HepG2 (cell line): ENCODE results near the gene PDE8B. TPM values are rescaled to one million over a fixed set of nuclear protein-coding genes. Genes with fewer than 3 reads are reported as not detected.

Source experiments
- ATAC-seq: fragments of 200-7000 bp; cut with Tn5 transposase; 3 replicates; pipeline ENCODE4 v1.9.1; 2020; ENCODE audit warnings: mild to moderate bottlenecking, moderate library complexity
- BruUV-seq: library from RNA; stranded (reverse); fragments of 400-500 nt; replicated peaks from 2 replicates; lab custom pipeline; 2021; lab: Mats Ljungman, UMichigan
- CTCF ChIA-PET: fragments of 300-600 bp; formaldehyde crosslinking; extraction: SDS; loops from one replicate; lab custom pipeline; 2021; ENCODE audit warnings: low total read pairs, inconsistent platforms, low intra/inter-chr PET ratio; lab: Yijun Ruan, JAX
- POLR2A ChIA-PET: fragments of 350-600 bp; sonication (Branson Sonifier 250); formaldehyde crosslinking; loops from one replicate; lab custom pipeline; 2020; ENCODE audit warnings: antibody characterized with exemption, inconsistent platforms; lab: Yijun Ruan, JAX
- DNase-seq: peaks from one replicate; pipeline ENCODE4 v3.0.0-alpha.2; 2015; ENCODE audit warnings: low spot score
- FAIRE-seq: peaks from 3 replicates; lab custom pipeline; 2011; peaks lifted over from hg19 to GRCh38; lab: Jason Lieb, UNC
- H2AFZ ChIP-seq: one replicate; pipeline ENCODE4 v1.6.1; 2011; ENCODE audit warnings: low read length, inconsistent platforms
- H3K27ac ChIP-seq: fragments of 300-600 bp; 3 replicates; pipeline ENCODE4 v1.8.0; 2011; ENCODE audit warnings: mixed run types, mild to moderate bottlenecking, mixed read lengths, low read length, inconsistent platforms; ENCODE audit not compliant: insufficient read depth; ENCODE audit errors: extremely low read length
- H3K27me3 ChIP-seq, 2 experiments: fragments of 200-600 bp in 1 of 2; 2 replicates in 1 of 2; 3 replicates in 1 of 2; pipeline versions ENCODE4 v1.6.0 to v1.8.0; 2011; ENCODE audit warnings: low read length in 2 of 2, mild to moderate bottlenecking in 2 of 2, moderate library complexity in 2 of 2, inconsistent platforms in 1 of 2; ENCODE audit not compliant: insufficient read depth in 2 of 2, control insufficient read depth in 1 of 2
- H3K36me3 ChIP-seq, 2 experiments: fragments of 200-600 bp in 1 of 2; replicated peaks in 1 of 2; 2 replicates in 1 of 2; 3 replicates in 1 of 2; pipeline versions ENCODE4 v1.5.1 to v1.8.0; 2011; ENCODE audit warnings: low read length in 2 of 2, inconsistent platforms in 1 of 2; ENCODE audit not compliant: insufficient read depth in 2 of 2, control insufficient read depth in 1 of 2
- H3K4me1 ChIP-seq: 2 replicates; pipeline ENCODE4 v1.5.1; 2012; ENCODE audit warnings: low read length, inconsistent platforms; ENCODE audit not compliant: insufficient read depth
- H3K4me2 ChIP-seq: 2 replicates; pipeline ENCODE4 v1.6.0; 2011; ENCODE audit warnings: low read depth, low read length, inconsistent platforms
- H3K4me3 ChIP-seq, 3 experiments: fragments of 200-600 bp in 1 of 3; sonication (generic), shearing (Covaris generic) in 1 of 3; replicated peaks in 1 of 3; 2 replicates each; pipeline ENCODE4 v1.5.1; 2011 to 2016; ENCODE audit warnings: low read length in 3 of 3, inconsistent platforms in 2 of 3, low read depth in 2 of 3, mild to moderate bottlenecking in 2 of 3, control low read depth in 1 of 3, mixed read lengths in 1 of 3; ENCODE audit not compliant: insufficient read depth in 1 of 3
- H3K79me2 ChIP-seq: one replicate; pipeline ENCODE4 v1.6.1; 2011; ENCODE audit warnings: low read length, inconsistent platforms; ENCODE audit not compliant: insufficient read depth
- H3K9ac ChIP-seq: 2 replicates; pipeline ENCODE4 v1.6.0; 2011; ENCODE audit warnings: mild to moderate bottlenecking, low read depth, low read length, inconsistent platforms; ENCODE audit not compliant: insufficient read depth
- H3K9me3 ChIP-seq: 2 replicates; pipeline ENCODE4 v1.5.1; 2012; ENCODE audit warnings: mild to moderate bottlenecking, low read length
- H4K20me1 ChIP-seq: 2 replicates; pipeline ENCODE4 v1.6.0; 2011; ENCODE audit warnings: inconsistent platforms, mild to moderate bottlenecking, low read length, moderate library complexity; ENCODE audit not compliant: insufficient read depth
- ZNF335 ChIP-seq: sonication (generic); formaldehyde crosslinking; IDR thresholded peaks from 2 replicates; pipeline ENCODE4 v1.4.0; 2020; ENCODE audit warnings: missing genetic modification reagents
- ZNF552 ChIP-seq: sonication (generic); formaldehyde crosslinking; IDR thresholded peaks from 2 replicates; pipeline ENCODE4 v1.9.0; 2022; ENCODE audit warnings: missing genetic modification reagents, mild to moderate bottlenecking, borderline replicate concordance
- ZNF678 ChIP-seq: sonication (generic); formaldehyde crosslinking; IDR thresholded peaks from 2 replicates; pipeline ENCODE4 v1.4.0; 2020; ENCODE audit warnings: mild to moderate bottlenecking, missing genetic modification reagents
- ZNF790 ChIP-seq: sonication (generic); formaldehyde crosslinking; IDR thresholded peaks from 2 replicates; pipeline ENCODE4 v1.8.0; 2022; ENCODE audit warnings: missing genetic modification reagents, mild to moderate bottlenecking, borderline replicate concordance
- WGBS: methylation state at CpG from one replicate; pipeline ENCODE4 v1.1.6; 2017; ENCODE audit warnings: low lambda C conversion rate; 5-methylcytosine and 5-hydroxymethylcytosine counted together
- in situ Hi-C: cut with HindIII; loops from 2 replicates; pipeline ENCODE4 v1.10.0; 2017; ENCODE audit warnings: low pct_unique_long_range_greater_than_20kb; ENCODE audit not compliant: extremely low pct_ligation_motif_present
- intact Hi-C: fragments of 100-400 bp; cut with micrococcal nuclease; formaldehyde crosslinking; loops from one replicate; pipeline ENCODE4 v1.10.0; 2022; ENCODE audit not compliant: unreplicated experiment
- polyA plus RNA-seq, 8 experiments: library from polyadenylated mRNA; depleted of rRNA in 3 of 8; stranded (reverse) in 7 of 8; unstranded in 1 of 8; fragments of >200 nt; fragmentation: Illumina TruSeq in 4 of 8; extraction: Trizol in 4 of 8; gene quantifications; 2 replicates each; pipeline versions ENCODE4 v1.2.1 to v1.2.3, GENCODE V29; 2011 to 2016; ENCODE audit warnings: low read depth in 4 of 8, missing spikeins in 1 of 8, mixed read lengths in 1 of 8; ENCODE audit not compliant: insufficient read depth in 1 of 8
- total RNA-seq, 5 experiments: library from RNA; depleted of rRNA; stranded (reverse); fragments of >200 nt; fragmentation: Illumina TruSeq; extraction: Trizol; gene quantifications; 2 replicates each; pipeline ENCODE4 v1.2.3, GENCODE V29; 2016; ENCODE audit warnings: low read depth in 1 of 5
- TF ChIP-seq, protein P1 (sequence below): sonication (generic); formaldehyde crosslinking; IDR thresholded peaks from 2 replicates; pipeline ENCODE4 v1.8.1; 2023; ENCODE audit warnings: mild to moderate bottlenecking, missing genetic modification reagents
- TF ChIP-seq, protein P2 (sequence below): sonication (generic); formaldehyde crosslinking; IDR thresholded peaks from 2 replicates; pipeline ENCODE4 v1.5.1; 2020; ENCODE audit warnings: mild to moderate bottlenecking, missing genetic modification reagents, moderate library complexity
- TF ChIP-seq, protein P3 (sequence below): sonication (generic); formaldehyde crosslinking; IDR thresholded peaks from 2 replicates; pipeline ENCODE4 v1.8.1; 2022; ENCODE audit warnings: low read depth, mild to moderate bottlenecking, missing genetic modification reagents

The PDE8B gene
- total and polyA plus RNA-seq, 2 of the 13 experiments (the other 11 are each of a cell fraction or from before 2014, with no cell fraction given): 0.07 TPM; not detected in 1

DNA sequence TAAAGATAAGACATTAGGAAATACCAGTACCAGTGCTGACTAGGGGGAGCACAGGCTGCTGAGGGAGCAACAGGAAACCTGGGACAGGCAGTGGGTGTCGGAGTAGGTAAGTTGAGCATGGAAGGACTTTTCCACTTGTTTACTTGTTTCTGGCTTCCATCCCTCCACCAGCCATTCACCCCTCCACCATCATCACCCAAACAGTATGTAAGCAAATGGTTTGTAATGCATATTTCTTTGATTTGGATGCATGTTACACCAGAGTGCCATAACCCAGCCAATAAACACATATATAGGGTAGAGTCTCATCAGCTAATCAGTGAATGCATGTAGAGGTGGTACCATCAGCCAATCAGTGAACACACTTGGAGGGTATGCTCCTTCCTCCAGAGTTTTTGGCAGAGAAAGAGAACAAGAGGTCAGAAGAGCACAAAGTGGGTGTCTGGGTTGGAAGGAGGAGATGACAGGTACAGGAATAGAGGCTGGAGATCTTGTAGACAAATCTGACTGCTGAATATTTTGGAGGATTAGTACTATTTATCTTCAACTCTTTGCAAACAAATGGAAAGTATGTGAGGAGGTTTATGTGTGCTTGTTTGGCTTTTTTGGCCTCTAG is 37.7 kb upstream of the PDE8B start:
- Histone ChIP-seq H3K9me3 (no peaks in the 10 kb centered on the region), H2AFZ (no peak overlapping the region), H4K20me1 (no peaks in the 10 kb centered on the region), H3K27ac (no peak overlapping the region), H3K4me3 (no peak overlapping the region), H3K4me1 (no peaks in the 10 kb centered on the region), H3K36me3 (no peaks in the 10 kb centered on the region), H3K9ac (no peak overlapping the region), H3K4me2 (no peak overlapping the region), H3K79me2 (no peaks in the 10 kb centered on the region), H3K27me3 (peaks cover 0 to 9% of the 10 kb centered on the region in 2 experiments; a peak in 2 of 5 replicates)
- POLR2A ChIA-PET: no interaction called here
- 14% methylated on average over 1 of the region's 1 CpG for WGBS
- FAIRE-seq (no peak), DNase-seq (no peak), ATAC-seq (no peak)
- no TSS peak for BruUV-seq
- intact Hi-C loops (no loop called here), in situ Hi-C loops (no loop called here)
- CTCF ChIA-PET: no interaction called here
- TF ChIP-seq ZNF790 (CRISPR knock-in tag): no peak

DNA sequence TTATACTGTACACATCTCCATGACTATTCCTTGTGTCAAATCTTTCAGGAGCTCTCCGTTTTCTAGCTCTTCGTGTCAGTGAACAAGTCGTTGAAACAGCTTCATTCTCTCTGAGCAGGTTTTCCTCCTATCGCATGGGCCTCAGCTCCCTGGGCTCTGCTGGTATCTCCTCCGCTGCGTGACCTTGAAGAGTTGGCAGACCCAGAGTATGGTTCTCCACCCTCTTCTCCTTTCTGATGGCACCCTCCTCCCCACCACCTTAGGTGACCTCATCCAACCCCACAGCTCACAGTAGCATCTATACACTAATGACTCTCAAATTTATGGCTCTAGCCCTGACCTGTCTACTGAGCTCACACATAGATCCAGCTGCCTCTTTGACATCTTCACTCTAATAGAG is 36.0 kb upstream of the PDE8B start:
- intact Hi-C loops (no loop called here), in situ Hi-C loops (no loop called here)
- Histone ChIP-seq H3K9me3 (no peaks in the 10 kb centered on the region), H3K36me3 (no peaks in the 10 kb centered on the region), H3K4me1 (no peaks in the 10 kb centered on the region), H3K27ac (no peak overlapping the region), H3K4me2 (no peak overlapping the region), H4K20me1 (no peaks in the 10 kb centered on the region), H3K27me3 (peaks cover 0 to 22% of the 10 kb centered on the region in 2 experiments; a peak in 2 of 5 replicates), H2AFZ (no peak overlapping the region), H3K4me3 (no peak overlapping the region), H3K79me2 (no peaks in the 10 kb centered on the region), H3K9ac (no peak overlapping the region)
- DNase-seq (no peak), ATAC-seq (no peak), FAIRE-seq (no peak)
- ChIA-PET POLR2A (no interaction called here), CTCF (no interaction called here)
- WGBS: 17% methylated on average over 6 of the region's 6 CpGs
- no TSS peak for BruUV-seq
- TF ChIP-seq ZNF678 (CRISPR knock-in tag) (no peak), ZNF552 (CRISPR knock-in tag) (no peak), ZNF335 (CRISPR knock-in tag) (no peak)
- TF ChIP-seq, protein P1, sequence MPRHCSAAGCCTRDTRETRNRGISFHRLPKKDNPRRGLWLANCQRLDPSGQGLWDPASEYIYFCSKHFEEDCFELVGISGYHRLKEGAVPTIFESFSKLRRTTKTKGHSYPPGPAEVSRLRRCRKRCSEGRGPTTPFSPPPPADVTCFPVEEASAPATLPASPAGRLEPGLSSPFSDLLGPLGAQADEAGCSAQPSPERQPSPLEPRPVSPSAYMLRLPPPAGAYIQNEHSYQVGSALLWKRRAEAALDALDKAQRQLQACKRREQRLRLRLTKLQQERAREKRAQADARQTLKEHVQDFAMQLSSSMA: no peak
- TF ChIP-seq, protein P2, sequence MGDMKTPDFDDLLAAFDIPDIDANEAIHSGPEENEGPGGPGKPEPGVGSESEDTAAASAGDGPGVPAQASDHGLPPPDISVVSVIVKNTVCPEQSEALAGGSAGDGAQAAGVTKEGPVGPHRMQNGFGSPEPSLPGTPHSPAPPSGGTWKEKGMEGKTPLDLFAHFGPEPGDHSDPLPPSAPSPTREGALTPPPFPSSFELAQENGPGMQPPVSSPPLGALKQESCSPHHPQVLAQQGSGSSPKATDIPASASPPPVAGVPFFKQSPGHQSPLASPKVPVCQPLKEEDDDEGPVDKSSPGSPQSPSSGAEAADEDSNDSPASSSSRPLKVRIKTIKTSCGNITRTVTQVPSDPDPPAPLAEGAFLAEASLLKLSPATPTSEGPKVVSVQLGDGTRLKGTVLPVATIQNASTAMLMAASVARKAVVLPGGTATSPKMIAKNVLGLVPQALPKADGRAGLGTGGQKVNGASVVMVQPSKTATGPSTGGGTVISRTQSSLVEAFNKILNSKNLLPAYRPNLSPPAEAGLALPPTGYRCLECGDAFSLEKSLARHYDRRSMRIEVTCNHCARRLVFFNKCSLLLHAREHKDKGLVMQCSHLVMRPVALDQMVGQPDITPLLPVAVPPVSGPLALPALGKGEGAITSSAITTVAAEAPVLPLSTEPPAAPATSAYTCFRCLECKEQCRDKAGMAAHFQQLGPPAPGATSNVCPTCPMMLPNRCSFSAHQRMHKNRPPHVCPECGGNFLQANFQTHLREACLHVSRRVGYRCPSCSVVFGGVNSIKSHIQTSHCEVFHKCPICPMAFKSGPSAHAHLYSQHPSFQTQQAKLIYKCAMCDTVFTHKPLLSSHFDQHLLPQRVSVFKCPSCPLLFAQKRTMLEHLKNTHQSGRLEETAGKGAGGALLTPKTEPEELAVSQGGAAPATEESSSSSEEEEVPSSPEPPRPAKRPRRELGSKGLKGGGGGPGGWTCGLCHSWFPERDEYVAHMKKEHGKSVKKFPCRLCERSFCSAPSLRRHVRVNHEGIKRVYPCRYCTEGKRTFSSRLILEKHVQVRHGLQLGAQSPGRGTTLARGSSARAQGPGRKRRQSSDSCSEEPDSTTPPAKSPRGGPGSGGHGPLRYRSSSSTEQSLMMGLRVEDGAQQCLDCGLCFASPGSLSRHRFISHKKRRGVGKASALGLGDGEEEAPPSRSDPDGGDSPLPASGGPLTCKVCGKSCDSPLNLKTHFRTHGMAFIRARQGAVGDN: no peak
- TF ChIP-seq, protein P3, sequence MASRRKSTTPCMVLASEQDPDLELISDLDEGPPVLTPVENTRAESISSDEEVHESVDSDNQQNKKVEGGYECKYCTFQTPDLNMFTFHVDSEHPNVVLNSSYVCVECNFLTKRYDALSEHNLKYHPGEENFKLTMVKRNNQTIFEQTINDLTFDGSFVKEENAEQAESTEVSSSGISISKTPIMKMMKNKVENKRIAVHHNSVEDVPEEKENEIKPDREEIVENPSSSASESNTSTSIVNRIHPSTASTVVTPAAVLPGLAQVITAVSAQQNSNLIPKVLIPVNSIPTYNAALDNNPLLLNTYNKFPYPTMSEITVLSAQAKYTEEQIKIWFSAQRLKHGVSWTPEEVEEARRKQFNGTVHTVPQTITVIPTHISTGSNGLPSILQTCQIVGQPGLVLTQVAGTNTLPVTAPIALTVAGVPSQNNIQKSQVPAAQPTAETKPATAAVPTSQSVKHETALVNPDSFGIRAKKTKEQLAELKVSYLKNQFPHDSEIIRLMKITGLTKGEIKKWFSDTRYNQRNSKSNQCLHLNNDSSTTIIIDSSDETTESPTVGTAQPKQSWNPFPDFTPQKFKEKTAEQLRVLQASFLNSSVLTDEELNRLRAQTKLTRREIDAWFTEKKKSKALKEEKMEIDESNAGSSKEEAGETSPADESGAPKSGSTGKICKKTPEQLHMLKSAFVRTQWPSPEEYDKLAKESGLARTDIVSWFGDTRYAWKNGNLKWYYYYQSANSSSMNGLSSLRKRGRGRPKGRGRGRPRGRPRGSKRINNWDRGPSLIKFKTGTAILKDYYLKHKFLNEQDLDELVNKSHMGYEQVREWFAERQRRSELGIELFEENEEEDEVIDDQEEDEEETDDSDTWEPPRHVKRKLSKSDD: no peak
